Astrocyte (in vitro differentiated cells and primary cell): ENCODE results near the gene ZNF324B.

Source experiments
- EZH2 ChIP-seq: IDR thresholded peaks from 2 replicates; pipeline ENCODE4 v1.6.1; 2012; ENCODE audit warnings: mild to moderate bottlenecking, low read length, inconsistent platforms; ENCODE audit not compliant: insufficient read depth
- TF ChIP-seq, protein P1 (sequence below): IDR thresholded peaks from 2 replicates; pipeline ENCODE4 v1.5.1; 2011; ENCODE audit warnings: low read depth, mild to moderate bottlenecking, inconsistent platforms, low read length, moderate library complexity; ENCODE audit not compliant: insufficient read depth

DNA sequence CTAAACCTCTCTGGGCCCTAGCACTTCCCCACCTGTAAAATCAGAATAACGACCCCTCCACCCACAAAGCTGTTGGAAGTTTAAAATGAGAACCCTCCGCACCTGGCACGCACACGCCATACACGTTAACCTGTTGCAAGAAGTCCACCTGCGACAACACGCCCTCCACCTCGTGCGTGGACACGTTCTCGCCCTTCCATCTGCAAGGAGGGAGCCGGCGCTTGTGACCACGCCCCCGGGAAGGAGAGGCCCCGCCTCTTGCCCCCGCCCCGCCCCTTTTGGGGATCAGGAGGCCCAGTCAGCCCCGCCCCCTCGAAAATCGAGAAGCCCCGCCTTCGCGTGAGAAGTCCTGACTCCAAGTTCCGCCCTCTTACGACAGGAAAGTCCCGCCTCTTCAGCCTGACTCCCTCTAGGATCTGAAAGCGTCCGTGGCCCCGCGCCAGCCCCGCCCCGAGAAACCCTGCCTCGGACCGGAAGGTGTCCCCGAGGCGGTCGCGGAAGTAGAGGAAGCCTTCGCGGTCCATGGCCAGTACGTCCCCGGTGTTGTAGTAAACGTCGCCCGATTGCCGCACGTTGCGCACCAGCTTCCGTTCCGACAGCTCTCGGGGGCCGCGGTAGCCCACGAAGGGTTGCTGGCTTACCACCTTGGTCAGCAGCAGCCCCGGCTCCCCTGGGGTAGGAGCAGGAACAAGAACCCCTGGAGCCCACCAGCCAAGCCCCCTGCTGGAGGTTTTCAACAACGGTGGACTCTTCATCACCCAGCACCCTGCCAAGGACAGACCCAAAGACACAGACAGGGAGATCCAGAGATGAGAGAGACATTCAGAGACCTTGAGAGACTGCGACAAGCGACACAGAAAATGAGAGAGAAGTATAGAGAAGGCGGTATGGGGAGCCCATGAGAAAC is 47.9 kb downstream of the ZNF324B start:
- no peak for TF ChIP-seq EZH2
- TF ChIP-seq, protein P1, sequence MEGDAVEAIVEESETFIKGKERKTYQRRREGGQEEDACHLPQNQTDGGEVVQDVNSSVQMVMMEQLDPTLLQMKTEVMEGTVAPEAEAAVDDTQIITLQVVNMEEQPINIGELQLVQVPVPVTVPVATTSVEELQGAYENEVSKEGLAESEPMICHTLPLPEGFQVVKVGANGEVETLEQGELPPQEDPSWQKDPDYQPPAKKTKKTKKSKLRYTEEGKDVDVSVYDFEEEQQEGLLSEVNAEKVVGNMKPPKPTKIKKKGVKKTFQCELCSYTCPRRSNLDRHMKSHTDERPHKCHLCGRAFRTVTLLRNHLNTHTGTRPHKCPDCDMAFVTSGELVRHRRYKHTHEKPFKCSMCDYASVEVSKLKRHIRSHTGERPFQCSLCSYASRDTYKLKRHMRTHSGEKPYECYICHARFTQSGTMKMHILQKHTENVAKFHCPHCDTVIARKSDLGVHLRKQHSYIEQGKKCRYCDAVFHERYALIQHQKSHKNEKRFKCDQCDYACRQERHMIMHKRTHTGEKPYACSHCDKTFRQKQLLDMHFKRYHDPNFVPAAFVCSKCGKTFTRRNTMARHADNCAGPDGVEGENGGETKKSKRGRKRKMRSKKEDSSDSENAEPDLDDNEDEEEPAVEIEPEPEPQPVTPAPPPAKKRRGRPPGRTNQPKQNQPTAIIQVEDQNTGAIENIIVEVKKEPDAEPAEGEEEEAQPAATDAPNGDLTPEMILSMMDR, result peak; percentile 23
